HEK293T (cell line): Measurements from ENCODE around the gene GABPA.

Source experiments
- CTCF ChIA-PET: fragments of 350-600 bp; formaldehyde crosslinking; extraction: SDS; loops from one replicate; lab custom pipeline; 2021; ENCODE audit warnings: antibody characterized with exemption, inconsistent platforms; lab: Yijun Ruan, JAX
- POLR2A ChIA-PET: fragments of 350-600 bp; formaldehyde crosslinking; extraction: SDS; loops from one replicate; lab custom pipeline; 2020; ENCODE audit warnings: antibody characterized with exemption, inconsistent platforms; lab: Yijun Ruan, JAX
- DNase-seq: peaks from one replicate; pipeline ENCODE4 v3.0.0; 2012; ENCODE audit warnings: mixed read lengths; ENCODE audit errors: extremely low spot score
- ARNT ChIP-seq: fragments of 450-650 bp; IDR thresholded peaks from 2 replicates; pipeline ENCODE4 v1.6.1; 2017; ENCODE audit warnings: mild to moderate bottlenecking
- BHLHE40 ChIP-seq: fragments of 450-650 bp; IDR thresholded peaks from 2 replicates; pipeline ENCODE4 v1.6.1; 2016; ENCODE audit warnings: mild to moderate bottlenecking, moderate library complexity, borderline replicate concordance
- CTBP1 ChIP-seq: fragments of 450-650 bp; IDR thresholded peaks from 2 replicates; pipeline ENCODE4 v1.6.1; 2016; ENCODE audit warnings: borderline replicate concordance
- ELF4 ChIP-seq: fragments of 450-650 bp; IDR thresholded peaks from 2 replicates; pipeline ENCODE4 v1.6.1; 2017; ENCODE audit warnings: antibody characterized with exemption
- FOXA1 ChIP-seq: fragments of 450-650 bp; IDR thresholded peaks from 2 replicates; pipeline ENCODE4 v1.6.1; 2016; ENCODE audit warnings: mild to moderate bottlenecking
- FOXK2 ChIP-seq: fragments of 450-650 bp; IDR thresholded peaks from 2 replicates; pipeline ENCODE4 v1.6.1; 2016; ENCODE audit warnings: mild to moderate bottlenecking
- FOXM1 ChIP-seq: fragments of 450-650 bp; IDR thresholded peaks from 2 replicates; pipeline ENCODE4 v1.6.1; 2017; ENCODE audit warnings: mild to moderate bottlenecking, borderline replicate concordance
- HDGF ChIP-seq: fragments of 450-650 bp; IDR thresholded peaks from 2 replicates; pipeline ENCODE4 v1.6.1; 2017; ENCODE audit warnings: antibody characterized with exemption, borderline replicate concordance
- L3MBTL2 ChIP-seq: fragments of 450-650 bp; conservative IDR thresholded peaks from 2 replicates; pipeline ENCODE4 v1.6.1; 2016; ENCODE audit warnings: mild to moderate bottlenecking
- LEF1 ChIP-seq: fragments of 450-650 bp; IDR thresholded peaks from 2 replicates; pipeline ENCODE4 v1.6.1; 2017; ENCODE audit warnings: mild to moderate bottlenecking, borderline replicate concordance
- NFRKB ChIP-seq: fragments of 450-650 bp; IDR thresholded peaks from 2 replicates; pipeline ENCODE4 v1.6.1; 2016; ENCODE audit warnings: mild to moderate bottlenecking, moderate library complexity
- SP1 ChIP-seq: fragments of 450-650 bp; IDR thresholded peaks from 2 replicates; pipeline ENCODE4 v1.6.1; 2017
- SUZ12 ChIP-seq: fragments of 450-650 bp; IDR thresholded peaks from 2 replicates; pipeline ENCODE4 v1.6.1; 2016; ENCODE audit warnings: mild to moderate bottlenecking
- TARDBP ChIP-seq: fragments of 450-650 bp; IDR thresholded peaks from 2 replicates; pipeline ENCODE4 v1.6.1; 2016
- ZNF384 ChIP-seq: fragments of 450-650 bp; IDR thresholded peaks from 2 replicates; pipeline ENCODE4 v1.6.1; 2016
- TF ChIP-seq, protein P1 (sequence below): fragments of 450-650 bp; IDR thresholded peaks from 2 replicates; pipeline ENCODE4 v1.6.1; 2016

The GABPA gene

GRCh38 chr21:25734904-25735645 lies at the start of gene GABPA, which contains the start of gene ATP5PF:
Gene GABPA (plus strand): TSS chr21:25734972. CDS start chr21:25741599, 6,627 bp downstream.
Gene ATP5PF (minus strand): TSS chr21:25734904. CDS start chr21:25729794, 5,110 bp downstream.
- TF ChIP-seq SUZ12 (no peak), FOXK2 (peak; percentile 35; the same call in 1 of the 2 replicates), BHLHE40 (no peak), LEF1 (0 out of 2 replicates have a peak, but pooled peaks have one; percentile 54), HDGF (no peak), SP1 (no peak), ZNF384 (no peak), ELF4 (peak; percentile 86), L3MBTL2 (peak; percentile 93), CTBP1 (peak; percentile 78; the same call in 1 of the 2 replicates), FOXM1 (peak; percentile 71), NFRKB (peak; percentile 91)
- TF ChIP-seq, protein P1, sequence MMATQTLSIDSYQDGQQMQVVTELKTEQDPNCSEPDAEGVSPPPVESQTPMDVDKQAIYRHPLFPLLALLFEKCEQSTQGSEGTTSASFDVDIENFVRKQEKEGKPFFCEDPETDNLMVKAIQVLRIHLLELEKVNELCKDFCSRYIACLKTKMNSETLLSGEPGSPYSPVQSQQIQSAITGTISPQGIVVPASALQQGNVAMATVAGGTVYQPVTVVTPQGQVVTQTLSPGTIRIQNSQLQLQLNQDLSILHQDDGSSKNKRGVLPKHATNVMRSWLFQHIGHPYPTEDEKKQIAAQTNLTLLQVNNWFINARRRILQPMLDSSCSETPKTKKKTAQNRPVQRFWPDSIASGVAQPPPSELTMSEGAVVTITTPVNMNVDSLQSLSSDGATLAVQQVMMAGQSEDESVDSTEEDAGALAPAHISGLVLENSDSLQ, result peak; percentile 71
- DNase-seq, result peak; percentile 94
- ChIA-PET POLR2A (interaction anchor here (0.6 to 1.8 kb wide), 4 partner anchors 9 to 127 kb away, joined by 3 to 8 read pairs (median 5); no protein-coding TSS in a partner anchor), CTCF (no interaction called here)

- no peak for DNase-seq
- CTCF ChIA-PET, result no interaction called here
- POLR2A ChIA-PET, result no interaction called here
- no peak for TF ChIP-seq NFRKB
- no peak for TF ChIP-seq LEF1
- no peak for TF ChIP-seq BHLHE40
- no peak for TF ChIP-seq SP1
- TF ChIP-seq, protein P1, result no peak
- TF ChIP-seq CTBP1, result no peak
Measured at GRCh38 chr21:25687787-25688186, 47.0 kb upstream of the GABPA start.

DNA sequence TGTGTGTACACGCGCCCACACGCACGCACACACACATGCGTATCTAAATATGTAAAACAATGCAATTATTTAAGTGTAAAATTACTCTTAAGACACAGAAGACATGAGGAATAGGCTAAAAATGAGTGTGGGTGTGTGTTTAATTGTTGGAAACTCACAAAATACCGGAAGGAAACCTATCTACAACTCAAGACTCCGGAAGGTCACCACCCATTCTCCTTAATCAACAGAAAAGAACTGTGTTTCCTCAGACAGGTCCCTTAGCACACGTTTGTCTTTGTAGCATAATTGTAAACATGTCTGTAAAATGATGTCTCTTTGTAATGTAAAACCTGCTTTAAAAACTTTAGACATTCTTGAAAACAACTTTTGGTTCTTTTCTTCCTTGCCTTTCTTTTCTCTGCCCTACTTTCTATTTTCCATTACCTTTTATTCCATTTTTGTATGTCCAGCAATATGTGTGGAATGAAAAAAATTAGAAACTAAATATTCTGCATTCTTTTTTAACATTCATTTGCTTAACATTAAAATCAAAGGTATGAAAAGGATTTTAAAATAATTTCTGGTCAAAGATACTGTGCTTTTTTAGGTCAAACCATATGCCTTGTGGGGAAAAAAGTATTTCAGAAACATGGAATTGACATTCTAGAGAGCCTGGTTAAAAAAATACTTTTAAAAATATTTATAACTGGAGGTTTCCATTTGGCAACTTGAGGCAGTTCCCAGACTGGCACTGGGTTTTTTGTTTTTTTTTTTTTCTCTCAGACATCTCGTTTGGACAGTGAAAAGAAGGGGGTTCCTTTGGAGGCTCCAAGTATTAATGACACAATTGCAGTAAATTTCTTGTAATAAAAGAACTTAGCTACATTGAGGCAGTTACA lies 46.3 kb upstream of the GABPA start:
- TF ChIP-seq FOXM1, result no peak
- TF ChIP-seq LEF1, result no peak
- TF ChIP-seq BHLHE40, result no peak
- TF ChIP-seq NFRKB, result no peak
- TF ChIP-seq, protein P1, result no peak
- no peak for TF ChIP-seq FOXK2
- no peak for TF ChIP-seq SP1
- no peak for TF ChIP-seq SUZ12
- no peak for TF ChIP-seq FOXA1
- no peak for TF ChIP-seq HDGF
- no peak for TF ChIP-seq TARDBP
- DNase-seq, result no peak
- ChIA-PET CTCF (no interaction called here), POLR2A (no interaction called here)

- POLR2A ChIA-PET, result no interaction called here
Measured at GRCh38 chr21:25689226-25689625, 45.5 kb upstream of the GABPA start.

More at GRCh38 chr21:25689226-25689625, 45.5 kb upstream of the GABPA start:
- no peak for DNase-seq
- CTCF ChIA-PET, result no interaction called here
- TF ChIP-seq NFRKB, result no peak
- TF ChIP-seq, protein P1, result no peak
- no peak for TF ChIP-seq L3MBTL2
- TF ChIP-seq FOXK2, result no peak
- no peak for TF ChIP-seq FOXA1
- TF ChIP-seq BHLHE40, result no peak
- no peak for TF ChIP-seq TARDBP
- no peak for TF ChIP-seq HDGF
- TF ChIP-seq LEF1, result no peak
- TF ChIP-seq SUZ12, result no peak
- TF ChIP-seq ARNT, result no peak
- TF ChIP-seq CTBP1, result no peak
- no peak for TF ChIP-seq ZNF384
- no peak for TF ChIP-seq ELF4
- no peak for TF ChIP-seq SP1
- TF ChIP-seq FOXM1, result no peak
